ENCODE results near the gene OR51G1.
"Not testable (repeated sequence)": the region's sequence is repeated elsewhere in the genome, so short reads cannot be mapped to it uniquely, and the experiment has no call there.

Gene OR51G1, protein sequence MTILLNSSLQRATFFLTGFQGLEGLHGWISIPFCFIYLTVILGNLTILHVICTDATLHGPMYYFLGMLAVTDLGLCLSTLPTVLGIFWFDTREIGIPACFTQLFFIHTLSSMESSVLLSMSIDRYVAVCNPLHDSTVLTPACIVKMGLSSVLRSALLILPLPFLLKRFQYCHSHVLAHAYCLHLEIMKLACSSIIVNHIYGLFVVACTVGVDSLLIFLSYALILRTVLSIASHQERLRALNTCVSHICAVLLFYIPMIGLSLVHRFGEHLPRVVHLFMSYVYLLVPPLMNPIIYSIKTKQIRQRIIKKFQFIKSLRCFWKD

DNA sequence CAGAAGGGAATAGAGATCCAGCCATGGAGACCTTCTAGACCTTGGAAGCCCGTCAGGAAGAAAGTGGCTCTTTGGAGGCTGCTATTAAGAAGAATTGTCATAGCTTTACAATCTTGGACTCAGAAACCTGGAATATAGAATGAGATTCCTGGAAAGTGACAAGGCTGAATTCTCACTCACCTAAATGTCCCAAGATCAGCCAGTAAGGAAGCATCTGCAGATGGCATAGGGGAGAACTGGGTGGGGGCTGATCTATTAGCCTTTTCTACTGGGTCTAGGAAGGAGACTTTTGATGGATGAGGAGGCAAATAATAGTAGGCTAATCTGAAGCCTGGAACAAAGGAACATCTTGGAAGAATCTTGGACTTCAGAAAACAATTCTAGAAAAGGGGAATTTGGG lies at the start of gene OR51G1:
Gene OR51G1 (minus strand): TSS at position 101 of the 400 bp plus-strand sequence. CDS start 0 bp downstream, at position 101.
- DNase-seq: no peak

DNA sequence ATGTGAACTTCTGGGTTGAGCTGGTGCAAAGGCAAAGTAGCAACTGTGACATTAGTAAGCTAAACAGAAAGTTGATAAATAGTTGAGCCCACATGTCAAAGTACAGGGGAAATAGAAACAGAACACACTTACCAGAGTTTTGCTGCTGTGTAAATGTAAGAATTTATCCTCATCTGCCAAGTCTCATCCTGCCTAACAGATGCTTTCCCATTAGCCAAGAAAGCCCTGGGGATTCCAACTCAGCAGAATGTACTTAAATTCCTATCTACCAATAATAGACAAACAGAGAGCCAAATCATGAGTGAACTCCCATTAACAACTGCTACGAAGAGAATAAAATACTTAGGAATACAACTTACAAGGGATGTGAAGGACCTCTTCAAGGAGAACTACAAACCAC lies 38.7 kb upstream of the OR51G1 start:
- no peak for DNase-seq

DNA sequence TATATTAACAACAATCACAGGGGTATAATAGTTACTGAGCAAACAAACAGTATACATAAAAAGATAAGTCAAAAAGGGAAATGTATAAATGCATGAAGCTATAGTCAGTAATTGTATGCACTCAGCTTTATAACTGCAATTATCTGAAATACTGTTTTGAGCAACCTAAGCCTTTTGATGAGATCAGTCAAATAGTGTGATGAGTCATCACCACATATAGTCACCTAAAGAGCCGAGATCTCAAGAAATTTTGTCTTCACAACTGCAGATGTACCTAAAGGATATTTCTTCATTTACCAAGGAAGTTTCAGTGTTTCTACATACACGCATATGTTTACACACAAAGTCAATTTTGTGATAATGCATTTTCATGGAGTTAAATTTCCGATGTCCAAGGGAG lies 36.7 kb upstream of the OR51G1 start:
- DNase-seq: no peak

DNA sequence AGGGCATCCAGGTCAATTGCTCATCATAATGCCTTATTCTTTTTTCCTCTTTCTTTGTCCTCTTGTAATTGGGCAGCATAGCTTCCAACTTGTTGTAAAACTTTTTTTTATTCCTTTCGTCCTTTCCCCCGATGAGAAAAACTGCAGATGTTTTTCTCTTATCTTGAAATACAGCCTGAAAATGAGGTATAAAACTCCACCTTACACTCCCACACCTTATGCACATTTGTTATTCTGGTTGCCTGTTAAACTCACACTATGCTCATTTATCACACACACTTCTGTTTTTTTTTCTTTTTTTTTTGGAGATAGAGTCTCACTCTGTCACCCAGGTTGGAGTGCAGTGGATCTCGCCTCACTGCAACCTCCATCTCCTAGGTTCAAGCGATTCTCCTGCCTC lies 33.3 kb upstream of the OR51G1 start:
- no peak for DNase-seq

DNA sequence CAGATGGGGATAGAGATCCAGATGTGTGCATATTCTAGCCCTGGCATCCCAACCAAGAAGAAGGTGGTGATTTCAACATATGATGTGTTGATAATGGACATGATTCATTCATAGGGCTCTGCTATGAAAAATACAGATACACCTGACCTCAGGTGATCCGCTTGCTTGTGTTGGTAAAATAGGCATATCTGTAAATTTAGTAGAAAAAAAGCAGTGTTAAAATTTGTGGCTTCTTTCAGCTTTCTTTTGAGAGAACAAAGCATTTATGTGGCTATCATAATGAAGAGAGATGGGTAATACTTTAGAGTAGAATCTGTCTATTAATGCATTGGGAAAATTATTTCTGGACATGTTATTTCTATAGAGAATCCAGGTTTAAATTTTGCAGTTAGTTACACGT lies 31.5 kb upstream of the OR51G1 start, which contains the start of gene OR51A2:
Gene OR51A2 (minus strand): TSS at position 101 of the 400 bp plus-strand sequence. CDS start 0 bp downstream, at position 101.
- not testable (repeated sequence) for DNase-seq

DNA sequence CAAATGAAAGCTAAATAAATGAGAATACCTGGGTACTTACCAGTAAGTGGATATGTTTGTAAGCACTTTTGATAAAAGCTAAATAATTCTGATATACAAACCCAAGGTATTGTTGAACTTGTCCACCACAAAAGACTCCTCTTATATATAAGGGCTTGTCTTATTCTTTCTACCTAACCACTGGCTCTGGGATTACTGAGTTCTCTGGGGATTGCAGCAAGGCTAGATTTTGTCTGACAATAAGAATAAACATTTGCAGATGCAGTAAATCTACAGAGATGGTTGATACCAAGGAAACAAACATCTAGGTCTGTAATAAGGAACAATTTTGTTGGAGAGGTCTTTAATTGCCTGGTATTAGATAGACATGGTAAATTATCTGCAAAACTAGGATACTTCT lies 23.4 kb upstream of the OR51G1 start, which contains the start of gene OR51A4:
Gene OR51A4 (minus strand): TSS at position 101 of the 400 bp plus-strand sequence. CDS start 505 bp downstream, outside the sequence.
- no peak for DNase-seq

DNA sequence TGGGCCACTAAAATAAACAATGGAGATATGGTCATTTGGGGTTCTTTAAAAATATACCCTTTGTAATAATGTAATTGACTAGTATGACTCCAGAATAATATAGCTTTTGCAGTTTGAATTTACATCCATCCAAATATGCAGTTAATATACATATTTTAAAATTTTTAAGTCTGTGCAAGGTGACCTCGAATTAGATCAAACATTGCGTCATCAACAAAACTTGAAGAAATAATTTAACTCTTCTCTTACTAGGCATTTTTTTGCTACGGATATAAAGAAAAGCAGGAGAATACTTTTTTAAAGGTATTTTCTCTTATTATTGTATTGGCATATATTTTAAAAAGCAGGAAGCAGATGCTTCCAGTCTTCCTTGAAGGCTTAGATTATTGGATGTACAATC lies 12.6 kb upstream of the OR51G1 start:
- DNase-seq: no peak

DNA sequence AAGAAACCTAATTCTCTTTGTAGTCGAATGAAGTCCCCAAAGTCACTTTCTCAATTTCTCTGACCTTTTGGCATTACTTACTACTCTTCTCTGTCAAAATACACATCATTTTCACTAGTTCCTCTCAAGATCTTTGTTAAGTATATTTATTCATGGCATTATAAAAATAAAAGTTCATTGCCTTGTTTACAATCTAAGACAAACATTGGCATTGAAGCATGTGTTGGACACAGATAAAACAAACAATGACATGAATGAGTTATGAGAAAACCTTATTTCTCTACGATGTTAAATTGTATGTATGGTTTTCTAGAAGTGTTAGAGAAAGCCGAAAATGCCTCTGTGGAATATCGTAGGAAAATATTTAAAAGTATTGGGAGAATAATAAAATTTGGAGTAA lies 8.6 kb upstream of the OR51G1 start:
- no peak for DNase-seq

DNA sequence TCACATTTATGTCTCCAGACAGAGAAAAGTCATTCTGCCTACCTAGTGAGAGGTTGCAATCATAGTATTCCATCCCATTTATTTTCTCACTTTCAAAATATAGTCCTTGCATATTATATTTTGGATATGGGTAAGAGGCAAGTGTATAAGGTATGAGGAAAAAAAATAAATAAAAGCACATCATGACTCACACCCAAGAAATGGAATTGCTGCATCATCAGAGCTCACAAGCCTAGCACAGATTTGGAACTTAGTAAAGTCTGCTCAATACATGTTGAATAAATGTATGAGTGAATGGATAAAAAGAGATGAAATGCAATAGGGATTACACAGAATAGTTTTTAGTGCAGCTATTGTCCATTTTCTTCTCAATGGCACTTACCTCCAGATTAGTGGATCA lies 2.5 kb upstream of the OR51G1 start:
- DNase-seq: no peak

DNA sequence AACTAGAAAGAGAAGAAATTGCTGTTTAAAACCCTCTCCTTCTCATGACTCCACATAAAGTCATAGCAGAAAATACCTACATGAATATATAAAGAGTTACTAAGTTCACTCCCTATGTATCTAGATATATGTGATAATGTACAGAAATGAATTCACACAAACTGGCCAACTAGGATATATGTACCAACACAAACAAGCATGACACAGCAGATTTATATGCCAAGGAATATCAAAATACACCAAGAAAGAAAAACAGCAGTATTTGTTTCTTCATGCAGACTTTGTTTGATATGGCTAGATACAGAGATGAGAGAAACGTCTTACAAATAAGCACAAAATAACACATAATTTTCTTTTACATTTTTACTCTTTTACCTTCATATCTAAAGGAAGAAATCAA lies 1.8 kb downstream of the OR51G1 start:
- DNase-seq: no peak

DNA sequence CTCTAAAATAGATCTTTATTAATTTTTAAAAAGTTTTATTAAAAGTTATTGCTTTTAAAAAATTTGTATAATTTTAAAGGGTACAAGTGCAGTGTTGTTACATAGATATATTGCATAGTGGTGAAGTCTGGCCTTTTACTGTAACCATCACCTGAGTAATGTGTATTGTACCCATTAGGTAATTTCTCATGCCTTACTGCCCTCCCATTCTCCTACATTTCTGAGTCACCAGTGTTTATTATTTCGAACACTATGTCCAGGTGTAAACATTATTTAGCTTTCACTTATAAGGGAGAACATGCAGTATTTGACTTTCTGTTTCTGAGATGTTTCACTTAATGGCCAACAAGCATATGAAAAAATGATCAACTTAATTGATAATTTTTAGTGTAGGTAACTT lies 2.3 kb downstream of the OR51G1 start:
- DNase-seq: no peak

DNA sequence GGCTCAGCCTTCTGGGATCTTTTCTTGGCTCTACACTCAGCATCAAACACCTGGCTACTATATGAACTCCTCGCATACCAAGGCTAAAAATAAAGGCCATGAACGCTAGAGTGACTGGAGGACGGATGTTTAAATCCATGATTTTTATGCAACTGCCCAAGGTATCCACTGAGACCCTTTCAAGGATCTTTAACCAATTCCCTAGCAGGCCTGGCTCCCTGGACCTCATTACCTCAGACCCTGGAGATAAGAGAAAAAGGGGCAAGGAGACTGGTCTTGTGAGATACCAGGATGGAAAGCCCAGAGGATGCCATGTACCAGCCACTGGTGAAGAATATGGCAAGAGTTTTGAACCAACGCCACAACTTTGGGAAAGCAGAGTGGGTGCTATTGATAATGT lies 4.9 kb downstream of the OR51G1 start, which contains the start of gene OR51G2:
Gene OR51G2 (minus strand): TSS at position 101 of the 400 bp plus-strand sequence. CDS start 3,687 bp downstream, outside the sequence.
- no peak for DNase-seq

DNA sequence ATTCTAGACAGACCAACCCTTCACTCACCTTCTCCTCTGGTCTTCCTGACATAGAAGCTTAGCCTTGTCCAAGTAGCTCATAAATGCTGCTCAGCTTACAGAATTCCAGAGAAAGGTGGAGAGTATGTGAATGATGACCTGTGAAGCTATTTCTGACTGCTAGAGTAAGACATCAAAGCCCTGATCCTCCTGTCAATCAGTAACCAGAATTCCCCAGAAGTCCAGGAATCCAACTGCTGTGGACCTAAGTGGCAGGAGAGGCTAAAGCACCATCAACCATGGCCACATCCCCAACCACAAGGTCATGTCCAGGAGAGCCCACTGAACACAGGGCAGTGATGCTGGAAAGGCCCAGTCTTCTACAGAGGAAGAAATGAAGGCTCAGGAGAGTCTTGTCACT lies 7.6 kb downstream of the OR51G1 start:
- no peak for DNase-seq

DNA sequence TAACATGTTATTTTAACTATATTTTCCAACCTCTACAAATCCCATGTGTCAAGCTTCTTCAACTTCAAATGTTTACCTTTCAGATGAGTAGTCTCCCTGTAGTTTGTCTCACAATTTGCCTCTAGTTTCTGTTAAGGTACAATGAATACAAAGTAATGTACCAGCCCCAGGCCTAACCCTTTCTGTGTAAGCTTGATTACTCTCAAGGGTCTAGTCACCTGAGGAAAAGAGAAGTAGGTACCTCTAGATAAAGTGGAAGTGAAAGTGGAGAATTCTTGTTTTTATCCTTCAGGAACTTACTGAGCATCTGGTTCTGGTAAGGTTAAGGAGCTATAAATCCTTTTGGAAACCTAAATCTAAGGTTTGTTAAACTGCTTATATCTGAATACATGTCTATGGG lies 20.7 kb downstream of the OR51G1 start, which contains the start of gene OR51A7:
Gene OR51A7 (plus strand): TSS at position 300 of the 400 bp plus-strand sequence. CDS start 3,587 bp downstream, outside the sequence.
- no peak for DNase-seq

DNA sequence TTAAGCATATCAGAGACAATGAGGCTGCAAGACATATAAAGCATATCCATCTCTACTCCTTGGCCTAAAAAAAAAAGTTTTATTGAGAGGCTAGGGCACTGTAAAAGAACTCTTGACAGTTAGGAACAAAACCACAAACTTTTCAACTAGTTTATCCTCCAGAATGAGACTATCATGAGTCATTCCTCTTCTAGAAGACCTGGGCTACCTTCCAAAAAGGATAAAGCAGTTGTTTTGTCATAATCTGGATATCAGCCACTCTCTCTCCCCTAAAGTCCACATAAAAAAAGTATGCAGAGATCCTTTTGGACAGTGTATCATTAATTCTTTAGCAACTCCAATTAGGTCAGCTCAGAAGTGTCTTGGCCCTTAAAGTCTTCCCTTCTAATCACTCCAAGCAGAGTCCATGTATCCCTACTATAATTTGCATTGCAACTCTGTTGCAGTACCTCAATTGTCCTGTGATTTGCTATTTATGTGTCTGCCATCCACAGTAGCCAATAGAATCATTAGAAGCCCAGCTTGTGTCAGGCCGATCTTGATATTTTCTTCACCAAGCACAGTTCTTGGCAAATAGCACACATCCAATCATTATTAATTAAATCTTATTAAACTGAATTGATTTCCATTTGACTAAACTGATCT lies 32.0 kb downstream of the OR51G1 start:
- DNase-seq: no peak

DNA sequence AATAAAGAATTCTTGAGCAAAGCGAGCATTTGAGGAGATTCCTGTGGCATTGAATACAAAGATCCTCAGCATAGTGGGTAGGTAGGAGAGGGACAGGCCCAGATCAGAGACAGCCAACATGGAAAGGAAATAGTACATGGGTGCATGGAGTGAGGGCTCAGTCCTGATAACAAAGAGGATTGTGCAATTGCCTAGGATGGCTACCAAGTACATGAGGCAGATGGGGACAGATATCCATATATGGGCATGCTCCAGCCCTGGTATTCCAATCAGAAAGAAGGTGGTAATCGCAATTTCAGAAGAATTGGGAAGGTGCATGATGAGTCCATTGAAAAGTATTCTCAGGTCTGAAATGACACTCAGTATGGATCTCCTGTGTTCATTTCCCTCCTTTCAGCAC lies 33.9 kb downstream of the OR51G1 start:
- DNase-seq: no peak

DNA sequence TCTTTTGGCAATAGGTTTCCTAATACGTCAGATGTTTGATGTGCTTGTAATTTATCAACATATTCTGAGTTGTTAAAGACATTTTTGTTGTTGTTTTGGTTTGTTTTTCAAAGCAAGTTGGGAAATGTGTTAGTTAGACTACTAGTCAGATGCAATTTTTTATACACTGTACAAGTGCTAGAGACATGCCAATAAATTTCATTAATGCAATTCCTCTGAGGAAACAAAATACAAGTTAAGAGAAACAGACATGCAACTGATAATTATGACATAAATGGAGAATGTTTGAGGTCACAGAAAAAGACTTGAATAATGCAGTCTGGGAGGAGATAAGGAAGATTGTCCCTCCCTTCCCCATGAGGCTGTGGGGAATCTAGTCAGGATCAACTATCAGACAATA lies 36.5 kb downstream of the OR51G1 start:
- no peak for DNase-seq

DNA sequence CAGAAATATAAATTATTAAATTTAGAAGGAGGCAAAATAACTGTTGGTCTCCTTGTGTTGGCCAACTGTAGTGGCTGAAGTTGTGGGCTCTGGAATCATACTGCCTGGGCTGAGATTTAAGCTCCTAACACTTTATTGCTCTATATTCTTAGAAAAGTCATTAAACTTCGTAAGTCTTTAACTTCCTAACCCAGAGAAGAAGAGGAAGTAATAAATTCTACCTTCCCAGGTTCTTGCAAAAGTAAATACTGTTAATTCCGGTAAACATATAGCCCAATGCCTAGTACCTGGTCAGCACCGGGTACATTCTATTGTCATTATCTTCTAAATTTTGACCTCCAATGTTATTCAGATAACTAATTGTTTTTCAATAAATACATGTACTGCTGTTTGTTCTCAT lies 38.0 kb downstream of the OR51G1 start:
- no peak for DNase-seq

DNA sequence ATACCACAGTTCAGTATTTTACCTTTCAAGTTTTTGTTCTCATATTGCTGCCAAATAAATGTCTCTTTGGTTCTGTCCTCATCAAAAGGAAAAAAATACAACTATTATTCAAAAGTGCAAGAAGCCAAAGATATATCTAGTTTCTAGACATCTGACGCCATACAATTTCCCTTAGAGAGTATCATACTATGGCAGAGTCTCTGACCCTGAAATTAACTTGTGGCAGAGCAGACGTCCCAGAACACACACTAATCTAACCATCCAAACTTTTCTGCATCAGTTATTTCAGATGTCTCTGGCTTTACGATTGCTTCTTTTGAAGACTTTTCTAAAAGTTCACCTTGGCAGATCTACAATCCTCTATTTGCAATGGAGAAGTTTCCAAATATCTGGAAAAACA lies 39.8 kb downstream of the OR51G1 start:
- DNase-seq: no peak

DNA sequence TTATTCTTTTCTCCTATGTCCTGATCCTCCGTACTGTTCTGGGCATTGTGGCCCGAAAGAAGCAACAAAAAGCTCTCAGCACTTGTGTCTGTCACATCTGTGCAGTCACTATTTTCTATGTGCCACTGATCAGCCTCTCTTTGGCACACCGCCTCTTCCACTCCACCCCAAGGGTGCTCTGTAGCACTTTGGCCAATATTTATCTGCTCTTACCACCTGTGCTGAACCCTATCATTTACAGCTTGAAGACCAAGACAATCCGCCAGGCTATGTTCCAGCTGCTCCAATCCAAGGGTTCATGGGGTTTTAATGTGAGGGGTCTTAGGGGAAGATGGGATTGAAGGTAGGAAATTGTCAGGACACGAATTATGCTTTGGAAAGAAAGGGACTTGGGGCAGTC lies 41.6 kb downstream of the OR51G1 start:
- DNase-seq: no peak

DNA sequence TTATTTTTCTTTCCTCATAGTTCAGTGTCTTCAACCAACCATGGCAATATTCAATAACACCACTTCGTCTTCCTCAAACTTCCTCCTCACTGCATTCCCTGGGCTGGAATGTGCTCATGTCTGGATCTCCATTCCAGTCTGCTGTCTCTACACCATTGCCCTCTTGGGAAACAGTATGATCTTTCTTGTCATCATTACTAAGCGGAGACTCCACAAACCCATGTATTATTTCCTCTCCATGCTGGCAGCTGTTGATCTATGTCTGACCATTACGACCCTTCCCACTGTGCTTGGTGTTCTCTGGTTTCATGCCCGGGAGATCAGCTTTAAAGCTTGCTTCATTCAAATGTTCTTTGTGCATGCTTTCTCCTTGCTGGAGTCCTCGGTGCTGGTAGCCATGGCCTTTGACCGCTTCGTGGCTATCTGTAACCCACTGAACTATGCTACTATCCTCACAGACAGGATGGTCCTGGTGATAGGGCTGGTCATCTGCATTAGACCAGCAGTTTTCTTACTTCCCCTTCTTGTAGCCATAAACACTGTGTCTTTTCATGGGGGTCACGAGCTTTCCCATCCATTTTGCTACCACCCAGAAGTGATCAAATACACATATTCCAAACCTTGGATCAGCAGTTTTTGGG lies 42.2 kb downstream of the OR51G1 start, which contains the start of gene OR51T1:
Gene OR51T1 (plus strand): TSS at position 41 of the 641 bp plus-strand sequence. CDS start 0 bp downstream, at position 41.
- no peak for DNase-seq

DNA sequence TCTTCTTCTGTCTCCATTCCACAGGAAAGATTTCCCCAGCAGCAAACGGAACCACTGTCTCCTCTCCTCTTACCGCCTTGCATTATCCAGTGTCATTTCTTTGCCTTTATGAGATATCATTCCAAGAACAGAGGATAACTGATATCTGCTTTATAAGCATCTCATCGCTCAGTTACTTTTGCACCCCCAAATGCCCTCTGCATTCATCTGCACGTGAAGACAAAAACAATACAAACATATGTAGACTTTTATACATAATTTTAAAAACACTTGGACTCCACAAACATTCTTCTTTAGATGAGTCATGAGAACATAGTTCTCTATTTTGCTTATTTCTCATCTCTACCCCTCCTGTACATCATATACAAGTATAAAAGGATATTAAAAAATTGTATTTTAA lies 43.0 kb downstream of the OR51G1 start:
- no peak for DNase-seq
